ENCODE results near the gene ATG12. TPM values are rescaled to one million over a fixed set of nuclear protein-coding genes. Genes with fewer than 3 reads are reported as not detected.
"Not testable (repeated sequence)": the region's sequence is repeated elsewhere in the genome, so short reads cannot be mapped to it uniquely, and the experiment has no call there.

Gene ATG12
- polyA plus RNA-seq, 2 of the 4 experiments (the other 2 are of a cell fraction) = 43.3 to 126 TPM

GRCh38 chr5:115884704-115885103 is 43.3 kb upstream of the ATG12 start:
- H3K4me3 ChIP-seq = no peak overlapping the region
- CTCF ChIA-PET = no interaction called here
- no peaks in the 10 kb centered on the region for H3K4me1 ChIP-seq
- POLR2A ChIA-PET = no interaction called here
- DNase-seq (ENCODE audit: low read depth in 1 of 2, low spot score in 1 of 2) = no peak
- WGBS (ENCODE audit: missing lambda C conversion rate) = 98% methylated on average over 1 of the region's 1 CpG
- no peak for ATAC-seq
- no peak overlapping the region for H3K27ac ChIP-seq
- no peak for FAIRE-seq
- no peak overlapping the region for H3K4me2 ChIP-seq
- no peaks in the 10 kb centered on the region; the same call in 2 of the 3 replicates for H3K9me3 ChIP-seq
- TF ChIP-seq POLR2A (IDR thresholded peaks at IDR 0.05; ENCODE audit: low read length) (no peak), EHMT2 (IDR thresholded peaks at IDR 0.05; ENCODE audit: low read depth) (no peak), RAD21 (conservative IDR thresholded peaks at IDR 0.05 in 1 of 2, IDR thresholded peaks at IDR 0.05 in 1 of 2) (no peak), BHLHE40 (IDR thresholded peaks at IDR 0.05; ENCODE audit: low read depth, low read length) (no peak), RFX5 (IDR thresholded peaks at IDR 0.05) (no peak), HOXB13 (CRISPR knock-in tag; IDR thresholded peaks at IDR 0.05; ENCODE audit: low read depth) (no peak), PHF8 (IDR thresholded peaks at IDR 0.05; ENCODE audit: borderline replicate concordance, low read depth) (no peak), PBX3 (IDR thresholded peaks at IDR 0.05) (no peak), NFE2L2 (conservative IDR thresholded peaks at IDR 0.05; ENCODE audit: low read length) (no peak), JUN (IDR thresholded peaks at IDR 0.05) (no peak)
- TF ChIP-seq, protein P1, sequence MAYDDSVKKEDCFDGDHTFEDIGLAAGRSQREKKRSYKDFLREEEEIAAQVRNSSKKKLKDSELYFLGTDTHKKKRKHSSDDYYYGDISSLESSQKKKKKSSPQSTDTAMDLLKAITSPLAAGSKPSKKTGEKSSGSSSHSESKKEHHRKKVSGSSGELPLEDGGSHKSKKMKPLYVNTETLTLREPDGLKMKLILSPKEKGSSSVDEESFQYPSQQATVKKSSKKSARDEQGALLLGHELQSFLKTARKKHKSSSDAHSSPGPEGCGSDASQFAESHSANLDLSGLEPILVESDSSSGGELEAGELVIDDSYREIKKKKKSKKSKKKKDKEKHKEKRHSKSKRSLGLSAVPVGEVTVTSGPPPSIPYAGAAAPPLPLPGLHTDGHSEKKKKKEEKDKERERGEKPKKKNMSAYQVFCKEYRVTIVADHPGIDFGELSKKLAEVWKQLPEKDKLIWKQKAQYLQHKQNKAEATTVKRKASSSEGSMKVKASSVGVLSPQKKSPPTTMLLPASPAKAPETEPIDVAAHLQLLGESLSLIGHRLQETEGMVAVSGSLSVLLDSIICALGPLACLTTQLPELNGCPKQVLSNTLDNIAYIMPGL (CRISPR knock-in tag; IDR thresholded peaks at IDR 0.05; ENCODE audit: borderline replicate concordance) = no peak

DNA sequence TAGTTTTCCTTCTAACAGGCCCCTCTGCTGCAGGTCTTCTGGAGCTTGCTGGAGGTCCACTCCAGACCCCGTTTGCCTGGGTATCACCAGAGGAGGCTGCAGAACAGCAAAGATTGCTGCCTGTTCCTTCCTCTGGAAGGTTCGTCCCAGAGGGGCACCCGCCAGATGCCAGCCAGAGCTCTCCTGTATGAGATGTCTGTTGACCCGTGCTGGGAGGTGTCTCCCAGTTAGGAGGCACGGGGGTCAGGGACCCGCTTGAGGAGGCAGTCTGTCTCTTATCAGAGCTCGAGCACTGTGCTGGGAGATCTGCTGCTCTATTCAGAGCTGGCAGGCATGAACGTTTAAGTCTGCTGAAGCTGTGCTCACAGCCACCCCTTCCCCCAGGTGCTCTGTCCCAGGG is 41.1 kb upstream of the ATG12 start:
- POLR2A ChIA-PET; ATAC-seq; H3K9me3 ChIP-seq; FAIRE-seq; H3K4me2 ChIP-seq; H3K4me1 ChIP-seq; H3K27ac ChIP-seq; H3K4me3 ChIP-seq; DNase-seq (ENCODE audit: low read depth in 1 of 2, low spot score in 1 of 2): not testable (repeated sequence)
- whole genome bisulfite sequencing (ENCODE audit: missing lambda C conversion rate) = 95% methylated on average over 5 of the region's 8 CpGs
- CTCF ChIA-PET = interaction anchor here (1.2 kb wide), 1 partner anchor 185 kb away, joined by 5 read pairs; no protein-coding TSS in a partner anchor

GRCh38 chr5:115877342-115877741 is 36.0 kb upstream of the ATG12 start:
- not testable (repeated sequence) for H3K4me1 ChIP-seq, ATAC-seq

GRCh38 chr5:115875447-115875846 is 34.1 kb upstream of the ATG12 start:
- DNase-seq (ENCODE audit: low read depth in 1 of 2, low spot score in 1 of 2) = peak in 1 of 2 experiments; percentile 17
- ATAC-seq = peak in 1 of 2 experiments; percentile 55; a peak in 2 of 6 replicates
- CTCF ChIA-PET = no interaction called here
- H3K4me1 ChIP-seq = peaks cover 6% of the 10 kb centered on the region; the same call in 1 of the 3 replicates
- no peak overlapping the region for H3K27ac ChIP-seq
- no peaks in the 10 kb centered on the region for H3K9me3 ChIP-seq
- no peak for TF ChIP-seq ZC3H11A (IDR thresholded peaks at IDR 0.05)
- TF ChIP-seq HOXA7 (CRISPR knock-in tag; IDR thresholded peaks at IDR 0.05) = no peak
- no peak for TF ChIP-seq JUNB (IDR thresholded peaks at IDR 0.05)
- no peak for TF ChIP-seq TFCP2L1 (CRISPR knock-in tag; IDR thresholded peaks at IDR 0.05)
- no peak for TF ChIP-seq SREBF2 (IDR thresholded peaks at IDR 0.05)
- TF ChIP-seq NPAS2 (CRISPR knock-in tag; IDR thresholded peaks at IDR 0.05; ENCODE audit: borderline replicate concordance) = no peak
- TF ChIP-seq, protein P1 (CRISPR knock-in tag; IDR thresholded peaks at IDR 0.05; ENCODE audit: borderline replicate concordance) = no peak
- no peak for TF ChIP-seq CBX2 (IDR thresholded peaks at IDR 0.05; ENCODE audit: borderline replicate concordance, low read depth)
- no peak for TF ChIP-seq SMC3 (IDR thresholded peaks at IDR 0.05)
- TF ChIP-seq, protein P2, sequence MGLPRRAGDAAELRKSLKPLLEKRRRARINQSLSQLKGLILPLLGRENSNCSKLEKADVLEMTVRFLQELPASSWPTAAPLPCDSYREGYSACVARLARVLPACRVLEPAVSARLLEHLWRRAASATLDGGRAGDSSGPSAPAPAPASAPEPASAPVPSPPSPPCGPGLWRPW (IDR thresholded peaks at IDR 0.05) = no peak
- no peak for TF ChIP-seq KDM5A (IDR thresholded peaks at IDR 0.05)
- no peak for TF ChIP-seq NR3C1 (IDR thresholded peaks at IDR 0.05)
- TF ChIP-seq, protein P3, sequence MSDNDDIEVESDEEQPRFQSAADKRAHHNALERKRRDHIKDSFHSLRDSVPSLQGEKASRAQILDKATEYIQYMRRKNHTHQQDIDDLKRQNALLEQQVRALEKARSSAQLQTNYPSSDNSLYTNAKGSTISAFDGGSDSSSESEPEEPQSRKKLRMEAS (IDR thresholded peaks at IDR 0.05) = no peak
- TF ChIP-seq ZNF302 (CRISPR knock-in tag; IDR thresholded peaks at IDR 0.05) = no peak
- TF ChIP-seq EP300 (IDR thresholded peaks at IDR 0.05) = no peak
- TF ChIP-seq CBX8 (IDR thresholded peaks at IDR 0.05) = no peak
- TF ChIP-seq KDM1A (IDR thresholded peaks at IDR 0.05; ENCODE audit: low read depth) = no peak
- 68% methylated on average over 2 of the region's 2 CpGs for WGBS (ENCODE audit: missing lambda C conversion rate)
- H3K4me2 ChIP-seq = no peak overlapping the region
- no peak overlapping the region for H3K4me3 ChIP-seq
- POLR2A ChIA-PET = no interaction called here
- no peak for FAIRE-seq

More at GRCh38 chr5:115877342-115877741, 36.0 kb upstream of the ATG12 start:
- POLR2A ChIA-PET; H3K9me3 ChIP-seq; CTCF ChIA-PET; H3K27ac ChIP-seq; H3K4me2 ChIP-seq; FAIRE-seq; H3K4me3 ChIP-seq; DNase-seq (ENCODE audit: low read depth in 1 of 2, low spot score in 1 of 2): not testable (repeated sequence)
- 85% methylated on average over 5 of the region's 5 CpGs for WGBS (ENCODE audit: missing lambda C conversion rate)
